GM23338 (cell line): ENCODE results near the gene KCNE5. TPM values are rescaled to one million over a fixed set of nuclear protein-coding genes. Genes with fewer than 3 reads are reported as not detected.
"Not testable (repeated sequence)": the region's sequence is repeated elsewhere in the genome, so short reads cannot be mapped to it uniquely, and the experiment has no call there.

Experiments
- ATAC-seq: fragments of 200-7000 bp; cut with Tn5 transposase; 3 replicates; pipeline ENCODE4 v1.9.1; 2020
- DNase-seq: peaks from one replicate; pipeline ENCODE4 v3.0.0-alpha.2; 2015; ENCODE audit warnings: low spot score
- H2AFZ ChIP-seq: fragments of 200-600 bp; sonication (generic); 2 replicates; pipeline ENCODE4 v1.8.0; 2016; ENCODE audit warnings: antibody characterized with exemption, mild to moderate bottlenecking, moderate library complexity
- H3F3A ChIP-seq: fragments of 200-600 bp; sonication (generic); replicated peaks from 2 replicates; pipeline ENCODE4 v1.8.0; 2017; ENCODE audit warnings: antibody characterized with exemption, mixed run types, low read depth
- H3K27ac ChIP-seq: fragments of 200-600 bp; sonication (generic); 2 replicates; pipeline ENCODE4 v1.6.1; 2016; ENCODE audit warnings: low read depth
- H3K27me3 ChIP-seq: fragments of 200-600 bp; sonication (generic); 2 replicates; pipeline ENCODE4 v1.8.0; 2016; ENCODE audit warnings: mild to moderate bottlenecking, mixed run types, moderate library complexity; ENCODE audit not compliant: insufficient read depth
- H3K36me3 ChIP-seq: fragments of 200-600 bp; sonication (generic); 2 replicates; pipeline ENCODE4 v1.8.0; 2016; ENCODE audit warnings: mild to moderate bottlenecking; ENCODE audit not compliant: insufficient read depth
- H3K4me1 ChIP-seq: fragments of 200-600 bp; sonication (generic); 2 replicates; pipeline ENCODE4 v1.8.0; 2016; ENCODE audit warnings: mild to moderate bottlenecking, moderate library complexity; ENCODE audit not compliant: insufficient read depth
- H3K4me2 ChIP-seq: fragments of 200-600 bp; sonication (generic); 2 replicates; pipeline ENCODE4 v1.7.1; 2017; ENCODE audit warnings: mixed run types
- H3K4me3 ChIP-seq: fragments of 200-600 bp; sonication (generic); 2 replicates; pipeline ENCODE4 v1.6.1; 2016; ENCODE audit warnings: mixed run types
- H3K79me2 ChIP-seq: fragments of 200-600 bp; sonication (generic); replicated peaks from 2 replicates; pipeline ENCODE4 v1.8.0; 2017; ENCODE audit warnings: mild to moderate bottlenecking; ENCODE audit not compliant: insufficient read depth
- H3K9me2 ChIP-seq: fragments of 200-600 bp; sonication (generic); 2 replicates; pipeline ENCODE4 v1.8.0; 2017; ENCODE audit not compliant: insufficient read depth
- H4K20me1 ChIP-seq: fragments of 200-600 bp; sonication (generic); replicated peaks from 2 replicates; pipeline ENCODE4 v1.8.0; 2017; ENCODE audit warnings: mild to moderate bottlenecking; ENCODE audit not compliant: insufficient read depth
- H3K27ac Mint-ChIP-seq: 2 replicates; pipeline ENCODE4 v1.8.0; 2020; ENCODE audit warnings: inconsistent platforms, mild to moderate bottlenecking, moderate library complexity, mixed read lengths
- H3K27me3 Mint-ChIP-seq: 3 replicates; pipeline ENCODE4 v1.8.0; 2022; ENCODE audit warnings: low read depth, mild to moderate bottlenecking, moderate library complexity, mixed read lengths, inconsistent platforms; ENCODE audit not compliant: insufficient read depth, poor library complexity
- H3K36me3 Mint-ChIP-seq: 3 replicates; pipeline ENCODE4 v1.8.0; 2021; ENCODE audit warnings: low read depth, mild to moderate bottlenecking, inconsistent platforms, moderate library complexity, mixed read lengths
- H3K4me1 Mint-ChIP-seq: 3 replicates; pipeline ENCODE4 v1.8.0; 2020; ENCODE audit warnings: mild to moderate bottlenecking, inconsistent platforms, mixed read lengths
- H3K4me3 Mint-ChIP-seq: 3 replicates; pipeline ENCODE4 v1.8.0; 2021; ENCODE audit warnings: moderate library complexity, mild to moderate bottlenecking, inconsistent platforms, mixed read lengths
- H3K9me3 Mint-ChIP-seq: 3 replicates; pipeline ENCODE4 v1.8.0; 2020; ENCODE audit warnings: moderate library complexity, mild to moderate bottlenecking, inconsistent platforms, mixed read lengths
- CREB1 ChIP-seq: fragments of 250-450 bp; sonication (Bioruptor Pico); IDR thresholded peaks from 2 replicates; pipeline ENCODE4 v1.5.0; 2020; ENCODE audit warnings: low read depth, mild to moderate bottlenecking, moderate library complexity
- CTCF ChIP-seq, 2 experiments: fragments of 200-600 bp in 1 of 2; sonication (generic) in 1 of 2; conservative IDR thresholded peaks; 2 replicates each; pipeline versions ENCODE4 v1.5.1 to v1.6.1; 2016 to 2017; ENCODE audit warnings: antibody characterized with exemption in 2 of 2, low read depth in 2 of 2, mild to moderate bottlenecking in 2 of 2, moderate library complexity in 1 of 2
- NANOG ChIP-seq: IDR thresholded peaks from 2 replicates; pipeline ENCODE4 v1.6.1; 2016; ENCODE audit warnings: antibody characterized with exemption, borderline replicate concordance
- ZNF114 ChIP-seq: fragments of 250-450 bp; sonication (Bioruptor Pico); IDR thresholded peaks from 2 replicates; pipeline ENCODE4 v1.5.0; 2020; ENCODE audit warnings: mild to moderate bottlenecking, moderate library complexity
- polyA plus RNA-seq: library from polyadenylated mRNA; unstranded; fragments of >200 nt; fragmentation: Nextera tagmentation; extraction: Ambion mirVana; gene quantifications from 2 replicates; pipeline ENCODE4 v1.2.1, GENCODE V29; 2016
- total RNA-seq: library from RNA; depleted of rRNA; stranded (reverse); fragments of >200 nt; shearing (Covaris generic); gene quantifications from 2 replicates; pipeline ENCODE4 v1.2.3, GENCODE V29; 2014

Gene KCNE5
- total and polyA plus RNA-seq, 2 experiments from 2014 or later = 4.1 to 5.1 TPM

- not testable (repeated sequence) for H3K27me3 Mint-ChIP-seq, H3K27me3 ChIP-seq, H3K4me3 Mint-ChIP-seq, DNase-seq, H3K4me1 ChIP-seq, H2AFZ ChIP-seq, H4K20me1 ChIP-seq, H3K27ac ChIP-seq, H3K79me2 ChIP-seq, H3K36me3 ChIP-seq, H3K4me2 ChIP-seq, H3K27ac Mint-ChIP-seq, H3K9me2 ChIP-seq, H3K4me1 Mint-ChIP-seq, H3F3A ChIP-seq, ATAC-seq, H3K9me3 Mint-ChIP-seq, H3K4me3 ChIP-seq
- H3K36me3 Mint-ChIP-seq = peaks cover 17% of the 10 kb centered on the region
These were observed 19.7 kb upstream of the KCNE5 start for GRCh38 chrX:109644671-109645070.

GRCh38 chrX:109643687-109644086 is 18.7 kb upstream of the KCNE5 start:
- no peaks in the 10 kb centered on the region for H3K27me3 Mint-ChIP-seq
- TF ChIP-seq CTCF (conservative IDR thresholded peaks at IDR 0.05; ENCODE audit: low read depth in 2 of 2) (no peak), NANOG (no peak), CREB1 (CRISPR knock-in tag) (no peak), ZNF114 (CRISPR knock-in tag) (no peak)
- Histone ChIP-seq H4K20me1 (no peaks in the 10 kb centered on the region), H3K9me2 (no peaks in the 10 kb centered on the region), H2AFZ (no peak overlapping the region), H3K36me3 (no peaks in the 10 kb centered on the region), H3K4me3 (no peak overlapping the region), H3K27ac (no peak overlapping the region), H3K4me2 (no peak overlapping the region), H3F3A (no peaks in the 10 kb centered on the region), H3K27me3 (no peaks in the 10 kb centered on the region), H3K79me2 (no peaks in the 10 kb centered on the region), H3K4me1 (no peaks in the 10 kb centered on the region)
- H3K36me3 Mint-ChIP-seq = peaks cover 18% of the 10 kb centered on the region
- peaks cover 5% of the 10 kb centered on the region for H3K9me3 Mint-ChIP-seq
- H3K27ac Mint-ChIP-seq = no peak overlapping the region
- DNase-seq (no peak), ATAC-seq (no peak)
- H3K4me1 Mint-ChIP-seq = no peaks in the 10 kb centered on the region
- H3K4me3 Mint-ChIP-seq = no peak overlapping the region

GRCh38 chrX:109638158-109638557 is 13.2 kb upstream of the KCNE5 start:
- H3K4me2 ChIP-seq = no peak overlapping the region
- H3K4me1 ChIP-seq = no peaks in the 10 kb centered on the region
- DNase-seq = no peak
- Mint-ChIP-seq H3K27me3 (peaks cover 2% of the 10 kb centered on the region), H3K4me3 (no peak overlapping the region), H3K9me3 (no peaks in the 10 kb centered on the region), H3K27ac (no peak overlapping the region), H3K4me1 (no peaks in the 10 kb centered on the region), H3K36me3 (peaks cover 4% of the 10 kb centered on the region; the same call in 1 of the 3 replicates)
- H3K27me3 ChIP-seq = no peaks in the 10 kb centered on the region
- no peak overlapping the region for H3K27ac ChIP-seq
- H3K4me3 ChIP-seq = no peak overlapping the region
- H3F3A ChIP-seq = no peaks in the 10 kb centered on the region
- no peaks in the 10 kb centered on the region for H3K79me2 ChIP-seq
- H2AFZ ChIP-seq = no peak overlapping the region
- no peaks in the 10 kb centered on the region for H3K9me2 ChIP-seq
- TF ChIP-seq ZNF114 (CRISPR knock-in tag) = no peak
- no peak for ATAC-seq
- no peaks in the 10 kb centered on the region for H4K20me1 ChIP-seq
- no peaks in the 10 kb centered on the region for H3K36me3 ChIP-seq

GRCh38 chrX:109637477-109637876 is 12.5 kb upstream of the KCNE5 start:
- not testable (repeated sequence) for H3K4me2 ChIP-seq, H3F3A ChIP-seq, H3K9me2 ChIP-seq, H3K4me3 ChIP-seq, H3K27ac Mint-ChIP-seq, H3K79me2 ChIP-seq, H3K4me1 ChIP-seq, ATAC-seq, DNase-seq, H4K20me1 ChIP-seq, H3K27me3 Mint-ChIP-seq, H2AFZ ChIP-seq, H3K36me3 Mint-ChIP-seq, H3K27ac ChIP-seq, H3K4me1 Mint-ChIP-seq, H3K36me3 ChIP-seq, H3K9me3 Mint-ChIP-seq, H3K27me3 ChIP-seq, H3K4me3 Mint-ChIP-seq
